ENCODE results near the gene KLHL40. TPM values are rescaled to one million over a fixed set of nuclear protein-coding genes. Genes with fewer than 3 reads are reported as not detected.

Gene KLHL40
- total RNA-seq, 1 donor from 2014 or later, result not detected

DNA sequence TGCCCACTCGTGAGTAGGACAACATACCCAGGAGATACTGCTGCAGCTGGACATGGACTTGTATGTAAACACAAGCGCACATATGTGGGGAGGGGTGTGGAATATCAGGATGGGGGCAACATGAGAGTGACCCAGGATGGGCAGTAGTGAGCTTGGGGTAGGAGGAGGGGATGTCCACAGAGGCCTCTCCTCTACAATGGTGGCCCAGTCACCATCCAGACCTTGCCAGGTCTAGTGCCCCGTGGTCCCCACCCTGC, 32.1 kb upstream of the KLHL40 start:
- H3K36me3 Mint-ChIP-seq (ENCODE audit: low read depth), result peaks cover 8% of the 10 kb centered on the region
- no peaks in the 10 kb centered on the region for H3K9me3 Mint-ChIP-seq
- peak overlapping the region; percentile 38 for H3K27ac Mint-ChIP-seq
- peaks cover 5% of the 10 kb centered on the region for H3K27me3 Mint-ChIP-seq
- no peak for DNase-seq
- intact Hi-C loops (cut with micrococcal nuclease), result loop anchor here (2.0 kb wide), 1 partner anchor 14 kb away; no protein-coding TSS in a partner anchor
- peak overlapping the region; percentile 87 for H3K4me3 Mint-ChIP-seq
- peaks cover 19% of the 10 kb centered on the region for H3K4me1 Mint-ChIP-seq

DNA sequence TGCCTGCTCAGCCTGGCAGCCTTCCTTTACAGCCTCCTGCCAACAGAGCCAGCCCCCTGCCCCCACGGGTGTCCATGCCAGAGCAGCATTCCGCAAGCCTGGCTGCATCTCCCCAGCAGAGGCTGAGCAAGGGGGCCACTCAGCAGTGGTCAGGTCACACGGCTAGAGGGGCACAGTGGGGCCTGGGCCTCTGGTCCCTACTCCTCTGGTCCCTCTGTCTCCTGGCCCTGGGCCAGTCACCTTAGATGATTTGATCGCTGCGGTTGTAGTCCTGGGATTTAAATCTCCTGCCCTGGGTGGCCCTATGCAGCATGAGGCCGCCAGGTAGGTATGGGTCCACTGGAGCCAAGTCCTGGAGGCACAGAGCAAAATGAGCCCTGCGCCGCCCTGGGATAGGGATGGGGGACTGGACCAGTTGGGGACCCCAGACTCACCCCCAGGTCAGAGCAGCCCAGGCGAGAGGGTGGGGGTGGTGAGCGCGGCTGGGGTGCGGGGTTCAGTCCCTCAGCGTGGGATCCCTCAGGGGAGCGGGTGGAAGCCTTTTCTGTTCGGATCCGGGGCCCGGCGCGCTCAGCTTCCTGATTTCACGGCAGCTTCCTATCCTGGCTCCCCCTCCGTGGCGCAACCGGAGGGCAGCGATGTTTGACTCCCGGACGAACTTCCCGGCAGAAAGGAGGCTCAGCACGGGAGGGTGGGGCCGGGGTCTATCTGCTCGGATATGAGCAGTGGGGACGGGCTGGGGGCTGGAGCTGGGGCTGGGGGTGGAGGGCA, 31.6 kb upstream of the KLHL40 start, which contains the start of gene ZBTB47:
ZBTB47 (plus strand) TSS at position 138 of the 771 bp plus-strand sequence. CDS start 4,659 bp downstream, outside the sequence.
- no peaks in the 10 kb centered on the region for H3K9me3 Mint-ChIP-seq
- peaks cover 19% of the 10 kb centered on the region for H3K4me1 Mint-ChIP-seq
- H3K36me3 Mint-ChIP-seq (ENCODE audit: low read depth), result peaks cover 6% of the 10 kb centered on the region
- H3K4me3 Mint-ChIP-seq, result peak within 1 kb of the TSS; percentile 87
- H3K27ac Mint-ChIP-seq, result peak within 1 kb of the TSS; percentile 81
- H3K27me3 Mint-ChIP-seq, result peaks cover 5% of the 10 kb centered on the region
- peak; percentile 71 for DNase-seq
- intact Hi-C loops (cut with micrococcal nuclease), result loop anchor here (2.0 kb wide), 1 partner anchor 15 kb away; no protein-coding TSS in a partner anchor

DNA sequence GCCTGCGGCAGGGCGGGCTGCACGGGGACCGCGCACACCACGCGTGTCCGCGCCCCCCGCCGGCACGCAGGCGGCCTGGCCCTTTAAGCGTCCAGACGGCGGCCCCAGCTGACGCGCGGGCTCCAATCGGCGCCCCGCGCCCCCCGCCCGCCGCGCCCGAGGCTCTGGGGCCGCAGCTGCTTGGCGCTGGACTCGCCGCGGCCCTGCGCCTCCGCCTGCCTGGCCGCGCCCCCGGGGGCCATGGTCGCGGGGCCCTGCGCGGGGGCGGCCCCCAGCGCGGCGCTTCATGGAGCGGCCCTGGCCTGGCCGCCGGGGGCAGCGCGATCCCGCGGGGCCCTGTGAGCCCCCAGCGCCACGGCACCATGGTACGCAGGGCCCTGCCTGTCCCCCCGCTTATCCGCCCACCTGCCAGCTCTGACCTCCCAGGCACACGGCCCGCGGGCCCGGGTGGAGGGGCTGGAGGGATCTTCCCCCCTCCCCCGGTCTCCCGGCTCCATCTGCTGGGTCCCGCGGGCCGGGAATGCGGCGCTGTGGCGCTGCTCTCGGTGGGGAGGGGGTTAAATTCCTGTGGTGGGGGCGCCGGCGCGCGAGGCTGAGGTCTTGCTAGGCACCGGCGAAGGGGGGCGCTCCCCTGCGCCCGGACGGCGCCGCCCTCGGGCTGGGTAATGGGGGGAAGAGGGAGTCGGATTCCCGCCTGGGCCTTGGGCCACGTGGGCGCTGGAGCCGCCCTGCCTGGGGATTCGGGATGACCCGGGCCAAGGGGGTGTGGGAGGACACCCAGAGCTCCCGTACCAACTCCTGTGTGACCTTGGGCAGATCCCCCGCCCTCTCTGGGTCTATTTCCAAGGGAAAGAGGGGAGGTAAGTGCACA, 30.8 kb upstream of the KLHL40 start:
- DNase-seq, result peak; percentile 73
- Mint-ChIP-seq H3K4me3 (peak overlapping the region; percentile 21), H3K36me3 (ENCODE audit: low read depth) (no peaks in the 10 kb centered on the region), H3K9me3 (no peaks in the 10 kb centered on the region), H3K27ac (no peak overlapping the region), H3K4me1 (peaks cover 19% of the 10 kb centered on the region), H3K27me3 (peaks cover 5% of the 10 kb centered on the region)
- intact Hi-C loops (cut with micrococcal nuclease), result no loop called here

DNA sequence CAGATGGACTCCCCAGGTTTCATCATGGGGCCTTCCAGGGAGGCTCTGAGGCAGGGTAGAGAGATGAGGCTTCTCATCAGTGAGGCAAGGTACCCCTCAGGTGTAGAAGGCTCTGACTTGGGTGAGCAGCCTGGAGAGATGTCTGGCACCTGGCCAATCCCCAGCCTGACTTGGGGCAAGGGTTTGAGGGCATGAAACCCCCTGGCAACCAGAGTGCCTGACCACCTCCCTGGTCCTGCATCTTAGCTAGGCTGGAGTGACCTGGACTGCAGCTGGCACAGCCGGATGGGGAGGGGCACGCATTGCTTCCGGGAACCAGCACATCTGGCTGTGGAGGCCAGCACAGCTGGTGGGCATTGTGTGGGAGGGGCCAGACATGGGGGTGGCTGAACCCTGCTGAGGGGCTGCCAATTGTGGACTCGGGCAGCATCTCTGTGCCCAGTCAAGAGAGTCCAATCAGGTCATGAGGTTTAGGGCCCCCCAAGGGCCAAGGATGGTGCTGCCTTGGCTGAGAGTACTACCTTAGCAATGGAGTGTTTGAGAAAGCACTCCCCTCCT, 29.9 kb upstream of the KLHL40 start:
- intact Hi-C loops (cut with micrococcal nuclease), result no loop called here
- no peak overlapping the region for H3K27ac Mint-ChIP-seq
- H3K4me1 Mint-ChIP-seq, result peaks cover 19% of the 10 kb centered on the region
- H3K4me3 Mint-ChIP-seq, result peak overlapping the region; percentile 21
- DNase-seq, result no peak
- peaks cover 5% of the 10 kb centered on the region for H3K27me3 Mint-ChIP-seq
- no peaks in the 10 kb centered on the region for H3K36me3 Mint-ChIP-seq (ENCODE audit: low read depth)
- no peaks in the 10 kb centered on the region for H3K9me3 Mint-ChIP-seq

DNA sequence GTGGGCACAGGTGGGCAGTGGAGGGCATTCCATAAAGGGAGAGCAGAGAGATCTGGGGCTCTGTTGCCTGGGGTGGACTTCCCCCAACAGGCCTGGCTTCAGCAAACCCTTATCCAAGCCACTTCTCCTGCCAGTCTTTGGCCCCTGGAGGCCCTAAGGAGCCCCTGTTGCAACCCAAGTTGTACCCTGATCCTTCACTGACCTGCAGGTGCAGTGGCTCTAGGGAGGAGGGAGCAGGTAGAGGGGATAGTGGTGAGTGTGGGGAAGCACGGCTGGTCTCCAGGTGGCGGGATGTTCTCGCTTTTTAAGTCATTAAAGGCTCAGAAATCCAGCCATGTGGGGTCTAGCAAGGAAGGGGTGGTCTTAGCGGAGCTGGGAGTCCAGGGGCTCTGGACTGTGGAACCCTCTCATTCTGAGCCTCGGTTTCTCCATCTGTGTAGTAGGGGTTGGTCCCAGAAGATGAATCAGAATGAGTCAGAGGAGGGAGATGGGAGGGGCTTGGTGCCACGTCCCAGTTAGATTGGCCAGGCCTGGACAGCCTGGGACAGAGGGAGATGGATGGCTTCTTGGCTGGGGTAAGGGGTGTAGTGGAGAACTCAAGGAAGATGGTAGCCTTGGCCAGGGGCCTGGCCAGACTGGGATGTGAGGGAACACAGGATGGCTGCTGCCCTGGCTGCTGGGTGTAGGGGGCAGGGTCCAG, 29.2 kb upstream of the KLHL40 start:
- H3K4me1 Mint-ChIP-seq, result peaks cover 19% of the 10 kb centered on the region
- no peak overlapping the region for H3K27ac Mint-ChIP-seq
- intact Hi-C loops (cut with micrococcal nuclease), result no loop called here
- peak overlapping the region; percentile 17 for H3K4me3 Mint-ChIP-seq
- H3K36me3 Mint-ChIP-seq (ENCODE audit: low read depth), result no peaks in the 10 kb centered on the region
- no peaks in the 10 kb centered on the region for H3K9me3 Mint-ChIP-seq
- DNase-seq, result no peak
- H3K27me3 Mint-ChIP-seq, result peaks cover 5% of the 10 kb centered on the region

DNA sequence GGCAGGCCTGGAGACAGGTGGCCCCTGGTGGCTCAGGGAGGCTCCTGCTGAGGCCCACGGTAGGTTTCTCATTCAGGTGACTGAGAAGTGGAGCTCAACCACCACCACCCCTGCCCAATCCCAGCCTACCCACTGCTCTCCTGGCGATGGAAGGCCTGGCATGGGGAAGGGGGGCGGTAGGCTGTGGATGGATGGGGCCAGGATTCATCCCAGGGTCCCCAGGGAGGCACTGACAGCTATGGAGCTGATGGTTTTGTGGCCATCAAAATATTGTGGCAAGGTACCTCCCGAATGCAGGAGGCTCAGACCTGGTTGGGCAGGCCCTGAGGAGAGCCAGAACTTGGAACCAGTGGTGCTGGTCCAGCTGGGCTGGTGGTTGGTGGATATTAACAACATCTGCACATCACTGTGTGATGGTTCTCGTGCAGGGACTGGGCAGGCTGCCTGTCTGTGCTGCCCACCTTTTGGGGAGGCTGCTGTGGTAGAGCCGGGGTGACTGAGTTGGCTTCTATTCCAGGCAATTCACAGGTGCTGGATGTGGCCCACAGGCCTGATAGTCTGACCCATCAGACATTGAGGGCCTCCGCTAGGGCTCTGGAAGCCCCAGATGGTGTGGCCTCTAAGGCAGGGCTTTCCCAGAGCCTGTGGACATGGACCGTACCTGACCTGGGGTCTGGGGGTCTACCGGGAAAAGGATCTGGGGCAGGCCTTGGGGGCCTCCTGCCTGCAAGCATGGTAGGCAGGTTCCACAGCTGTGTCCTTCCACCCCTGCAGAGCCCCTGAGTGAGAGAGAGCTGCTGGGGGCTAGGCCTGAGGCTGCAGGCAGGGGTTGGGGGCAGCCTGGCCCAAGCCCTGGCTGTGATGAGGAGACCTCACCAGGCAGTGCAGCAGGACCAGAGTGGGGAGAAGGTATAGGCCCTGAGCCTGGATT, 28.4 kb upstream of the KLHL40 start:
- peaks cover 18% of the 10 kb centered on the region for H3K4me1 Mint-ChIP-seq
- intact Hi-C loops (cut with micrococcal nuclease), result no loop called here
- peak overlapping the region; percentile 17 for H3K4me3 Mint-ChIP-seq
- peaks cover 5% of the 10 kb centered on the region for H3K27me3 Mint-ChIP-seq
- H3K9me3 Mint-ChIP-seq, result no peaks in the 10 kb centered on the region
- H3K27ac Mint-ChIP-seq, result no peak overlapping the region
- DNase-seq, result no peak
- H3K36me3 Mint-ChIP-seq (ENCODE audit: low read depth), result no peaks in the 10 kb centered on the region

DNA sequence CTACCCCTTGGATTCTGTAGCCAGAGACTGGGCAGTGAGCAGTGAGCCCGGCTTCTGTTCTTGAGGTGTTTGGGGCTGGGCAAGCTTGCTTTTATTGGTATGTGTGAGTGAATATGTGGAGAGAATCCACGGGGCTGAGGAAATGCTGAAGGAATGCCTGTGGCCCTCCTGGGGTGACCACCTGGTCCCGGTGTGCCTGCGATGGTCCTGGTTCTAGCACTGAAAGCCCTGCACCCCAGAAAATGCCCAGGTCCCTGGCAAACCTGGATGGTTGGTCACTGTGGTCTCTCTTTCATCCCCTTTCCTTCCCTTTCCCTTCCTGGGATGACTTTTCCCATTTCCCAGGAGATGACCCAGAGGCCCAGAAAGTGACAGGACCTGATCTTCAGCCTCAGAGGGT, 27.7 kb upstream of the KLHL40 start:
- no peak for DNase-seq
- Mint-ChIP-seq H3K27ac (no peak overlapping the region), H3K4me1 (peaks cover 11% of the 10 kb centered on the region), H3K4me3 (no peak overlapping the region), H3K27me3 (peaks cover 5% of the 10 kb centered on the region), H3K36me3 (ENCODE audit: low read depth) (no peaks in the 10 kb centered on the region), H3K9me3 (no peaks in the 10 kb centered on the region)
- intact Hi-C loops (cut with micrococcal nuclease), result no loop called here

DNA sequence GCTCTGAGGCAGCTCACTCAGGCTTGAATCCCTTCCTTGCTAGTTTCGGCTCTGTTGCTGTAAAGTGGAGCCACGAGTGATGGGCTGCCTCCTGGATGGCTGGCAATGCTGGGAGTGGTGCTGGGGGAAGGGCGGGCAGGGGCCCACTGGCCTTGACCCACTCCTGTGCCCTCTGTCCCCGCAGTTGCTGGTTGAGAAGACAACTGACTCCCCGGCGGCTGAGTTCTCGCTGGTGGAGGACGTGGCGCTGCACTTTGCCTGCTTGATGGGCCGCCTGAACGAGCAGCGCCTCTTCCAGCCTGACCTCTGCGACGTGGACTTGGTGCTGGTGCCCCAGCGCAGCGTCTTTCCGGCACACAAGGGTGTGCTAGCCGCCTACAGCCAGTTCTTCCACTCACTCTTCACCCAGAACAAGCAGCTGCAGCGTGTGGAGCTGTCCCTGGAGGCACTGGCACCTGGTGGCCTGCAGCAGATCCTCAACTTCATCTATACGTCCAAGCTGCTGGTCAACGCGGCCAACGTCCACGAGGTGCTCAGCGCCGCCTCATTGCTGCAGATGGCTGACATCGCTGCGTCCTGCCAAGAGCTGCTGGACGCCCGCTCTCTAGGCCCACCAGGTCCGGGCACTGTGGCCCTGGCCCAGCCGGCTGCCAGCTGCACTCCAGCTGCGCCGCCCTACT, 27.1 kb upstream of the KLHL40 start:
- peaks cover 5% of the 10 kb centered on the region for H3K27me3 Mint-ChIP-seq

DNA sequence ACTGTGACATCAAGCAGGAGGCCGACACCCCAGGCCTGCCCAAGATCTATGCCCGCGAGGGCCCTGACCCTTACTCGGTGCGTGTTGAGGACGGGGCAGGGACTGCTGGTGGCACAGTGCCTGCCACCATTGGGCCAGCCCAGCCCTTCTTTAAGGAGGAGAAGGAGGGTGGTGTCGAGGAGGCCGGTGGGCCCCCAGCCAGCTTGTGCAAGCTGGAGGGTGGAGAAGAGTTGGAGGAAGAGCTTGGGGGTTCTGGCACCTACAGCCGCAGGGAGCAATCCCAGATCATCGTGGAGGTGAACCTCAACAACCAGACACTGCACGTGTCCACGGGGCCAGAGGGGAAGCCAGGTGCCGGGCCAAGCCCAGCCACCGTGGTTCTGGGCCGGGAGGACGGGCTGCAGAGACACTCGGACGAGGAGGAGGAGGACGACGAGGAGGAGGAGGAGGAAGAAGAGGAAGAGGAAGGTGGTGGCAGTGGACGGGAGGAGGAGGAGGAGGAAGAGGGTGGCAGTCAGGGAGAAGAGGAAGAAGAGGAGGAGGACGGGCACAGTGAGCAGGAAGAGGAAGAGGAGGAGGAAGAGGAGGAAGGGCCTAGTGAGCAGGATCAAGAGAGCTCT, 26.5 kb upstream of the KLHL40 start:
- DNase-seq, result no peak
- peaks cover 3% of the 10 kb centered on the region for H3K27me3 Mint-ChIP-seq
- intact Hi-C loops (cut with micrococcal nuclease), result no loop called here
- no peak overlapping the region for H3K27ac Mint-ChIP-seq
- H3K4me3 Mint-ChIP-seq, result no peak overlapping the region
- no peaks in the 10 kb centered on the region for H3K9me3 Mint-ChIP-seq
- H3K4me1 Mint-ChIP-seq, result peaks cover 2% of the 10 kb centered on the region
- no peaks in the 10 kb centered on the region for H3K36me3 Mint-ChIP-seq (ENCODE audit: low read depth)

More for the DNA sequence above, 27.1 kb upstream of the KLHL40 start:
- no peaks in the 10 kb centered on the region for H3K36me3 Mint-ChIP-seq (ENCODE audit: low read depth)
- no peak overlapping the region for H3K27ac Mint-ChIP-seq
- H3K4me3 Mint-ChIP-seq, result no peak overlapping the region
- no peak for DNase-seq
- peaks cover 6% of the 10 kb centered on the region for H3K4me1 Mint-ChIP-seq
- intact Hi-C loops (cut with micrococcal nuclease), result no loop called here
- H3K9me3 Mint-ChIP-seq, result no peaks in the 10 kb centered on the region

DNA sequence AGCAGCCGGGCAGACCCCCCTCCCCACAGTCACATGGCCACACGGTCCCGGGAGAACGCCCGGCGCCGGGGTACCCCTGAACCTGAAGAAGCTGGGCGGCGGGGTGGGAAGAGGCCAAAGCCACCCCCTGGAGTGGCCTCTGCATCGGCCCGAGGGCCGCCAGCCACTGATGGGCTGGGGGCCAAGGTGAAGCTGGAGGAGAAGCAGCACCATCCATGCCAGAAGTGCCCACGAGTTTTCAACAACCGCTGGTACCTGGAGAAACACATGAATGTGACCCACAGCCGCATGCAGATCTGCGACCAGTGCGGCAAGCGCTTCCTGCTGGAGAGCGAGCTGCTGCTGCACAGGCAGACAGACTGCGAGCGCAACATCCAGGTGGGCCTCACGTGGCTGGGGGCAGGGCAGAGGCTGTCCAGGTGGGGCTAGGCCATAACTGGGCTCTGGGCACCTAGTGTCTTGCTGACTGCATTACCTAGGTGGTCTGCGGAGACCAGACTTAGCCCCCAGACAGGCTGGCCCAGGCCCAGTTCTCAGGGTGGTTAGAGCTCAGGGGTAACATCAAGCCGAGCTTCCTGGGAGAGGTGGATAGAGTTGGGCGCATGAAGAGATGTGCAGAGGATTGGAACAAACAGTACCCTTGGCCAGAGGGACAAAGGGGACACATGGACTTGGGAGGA, 25.7 kb upstream of the KLHL40 start:
- H3K27ac Mint-ChIP-seq, result no peak overlapping the region
- H3K4me3 Mint-ChIP-seq, result no peak overlapping the region
- intact Hi-C loops (cut with micrococcal nuclease), result no loop called here

DNA sequence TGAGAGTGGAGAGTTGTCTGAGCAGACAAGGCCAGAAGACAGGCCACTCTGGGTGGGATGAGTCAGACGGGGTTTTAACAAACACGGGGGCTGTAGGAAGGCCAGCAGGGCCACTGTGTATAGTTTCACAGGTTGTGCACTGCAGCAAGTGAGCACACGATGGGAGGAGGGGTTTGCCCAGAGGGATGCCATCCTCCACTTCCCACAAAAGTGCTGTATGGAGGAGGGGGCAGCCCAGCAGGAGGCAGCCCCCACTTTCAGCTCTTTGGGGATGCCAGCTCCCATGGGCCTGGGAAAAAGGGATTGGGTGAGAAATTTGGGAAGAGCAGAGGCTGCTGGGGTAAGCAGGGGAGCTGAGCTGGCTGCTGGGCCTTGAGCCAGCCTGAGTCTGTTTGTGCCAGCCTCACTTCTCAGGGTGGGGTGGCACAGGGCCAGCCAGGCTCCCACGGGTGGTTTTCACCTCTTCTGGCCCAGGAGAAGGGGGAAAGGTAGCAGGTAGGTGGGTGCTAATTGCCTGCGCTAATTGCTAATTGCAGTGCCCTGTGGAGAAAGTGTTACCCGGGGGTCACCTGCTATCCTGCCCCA, 25.1 kb upstream of the KLHL40 start:
- Mint-ChIP-seq H3K9me3 (no peaks in the 10 kb centered on the region), H3K36me3 (ENCODE audit: low read depth) (no peaks in the 10 kb centered on the region), H3K4me1 (peaks cover 2% of the 10 kb centered on the region), H3K27ac (no peak overlapping the region), H3K27me3 (no peaks in the 10 kb centered on the region), H3K4me3 (no peak overlapping the region)
- DNase-seq, result no peak
- intact Hi-C loops (cut with micrococcal nuclease), result no loop called here

More for the DNA sequence above, 25.7 kb upstream of the KLHL40 start:
- no peaks in the 10 kb centered on the region for H3K9me3 Mint-ChIP-seq
- peaks cover 3% of the 10 kb centered on the region for H3K27me3 Mint-ChIP-seq
- no peaks in the 10 kb centered on the region for H3K36me3 Mint-ChIP-seq (ENCODE audit: low read depth)
- H3K4me1 Mint-ChIP-seq, result peaks cover 2% of the 10 kb centered on the region
- no peak for DNase-seq
